Occipital lobe (tissue), 2 donors: ENCODE measurements around the gene EML4. TPM values are rescaled to one million over a fixed set of nuclear protein-coding genes. Genes with fewer than 3 reads are reported as not detected.
"Not testable (repeated sequence)": the region's sequence is repeated elsewhere in the genome, so short reads cannot be mapped to it uniquely, and the experiment has no call there.

Experiments used
- DNase-seq: peaks from one replicate; lab custom pipeline; 2025; lab: John Stamatoyannopoulos, UW
- total RNA-seq: library from RNA; depleted of rRNA; stranded (reverse); fragments of >200 nt; gene quantifications from one replicate; pipeline ENCODE4 v1.2.3, GENCODE V29; 2014

Gene EML4
- total RNA-seq, 1 donor from 2014 or later, result 41.6 TPM

- no peak for DNase-seq
Observed at GRCh38 chr2:42333579-42333978, 164.4 kb downstream of the EML4 start.

- no peak for DNase-seq
Observed at GRCh38 chr2:42334220-42334619, 165.1 kb downstream of the EML4 start.

GRCh38 chr2:42334865-42335264 lies 165.7 kb downstream of the EML4 start:
- not testable (repeated sequence) for DNase-seq

- DNase-seq, result no peak
Observed at GRCh38 chr2:42335514-42336104, 166.5 kb downstream of the EML4 start.

- no peak for DNase-seq
Observed at GRCh38 chr2:42336361-42336965, 167.3 kb downstream of the EML4 start.

GRCh38 chr2:42337356-42337820 lies 168.2 kb downstream of the EML4 start:
- no peak for DNase-seq

- no peak for DNase-seq
Observed at GRCh38 chr2:42337846-42338566, 168.9 kb downstream of the EML4 start.

GRCh38 chr2:42338567-42339190 lies 169.5 kb downstream of the EML4 start:
- no peak for DNase-seq

GRCh38 chr2:42339191-42339912 lies 170.2 kb downstream of the EML4 start:
- no peak for DNase-seq

- no peak for DNase-seq
Observed at GRCh38 chr2:42340045-42340937, 171.1 kb downstream of the EML4 start.

GRCh38 chr2:42340938-42341636 lies 171.9 kb downstream of the EML4 start:
- no peak for DNase-seq

- no peak for DNase-seq
Observed at GRCh38 chr2:42342061-42342794, 173.1 kb downstream of the EML4 start.

- no peak for DNase-seq
Observed at GRCh38 chr2:42342795-42343241, 173.7 kb downstream of the EML4 start.

GRCh38 chr2:42345986-42346385 lies 176.8 kb downstream of the EML4 start:
- no peak for DNase-seq

GRCh38 chr2:42346856-42347255 lies 177.7 kb downstream of the EML4 start:
- DNase-seq, result not testable (repeated sequence)

GRCh38 chr2:42347518-42347917 lies 178.4 kb downstream of the EML4 start:
- not testable (repeated sequence) for DNase-seq

GRCh38 chr2:42348113-42348805 lies 179.1 kb downstream of the EML4 start:
- no peak for DNase-seq

- no peak for DNase-seq
Observed at GRCh38 chr2:42350434-42351063, 181.4 kb downstream of the EML4 start.
